ENCODE data around the gene RASSF3. TPM values are rescaled to one million over a fixed set of nuclear protein-coding genes. Genes with fewer than 3 reads are reported as not detected.

Gene RASSF3
- polyA plus RNA-seq, 6 donors from 2014 or later: 3.2 to 7.8 (median 4.5) TPM

DNA sequence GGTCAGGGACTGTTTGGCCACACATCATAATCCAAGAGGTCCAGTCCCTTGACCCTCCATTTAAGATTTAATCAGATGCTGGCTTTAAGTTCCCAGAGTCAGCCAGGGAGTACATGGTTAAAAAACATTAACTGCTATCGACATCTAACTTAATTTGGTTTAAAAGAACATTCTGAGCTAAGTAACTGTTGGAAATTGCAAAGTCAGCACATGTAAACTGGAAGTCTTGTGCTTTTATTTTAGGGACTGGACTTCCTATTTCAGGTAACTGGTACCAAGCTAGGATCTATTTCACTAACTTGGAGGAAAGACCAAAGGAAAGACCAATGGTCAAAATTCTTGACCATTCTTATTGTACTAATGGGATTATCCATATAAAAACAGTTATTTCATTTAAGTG lies 108.4 kb downstream of the RASSF3 start:
- Mint-ChIP-seq H3K27ac (peak overlapping the region in 1 of 6 donors; percentile 40), H3K4me1 (no peaks in the 10 kb centered on the region), H3K4me3 (no peak overlapping the region), H3K36me3 (peaks cover 41 to 45% of the 10 kb centered on the region in 2 donors), H3K9me3 (no peaks in the 10 kb centered on the region), H3K27me3 (no peaks in the 10 kb centered on the region)
- ATAC-seq (ENCODE audit: low read depth in 2 of 2): no peak
- DNase-seq: no peak

DNA sequence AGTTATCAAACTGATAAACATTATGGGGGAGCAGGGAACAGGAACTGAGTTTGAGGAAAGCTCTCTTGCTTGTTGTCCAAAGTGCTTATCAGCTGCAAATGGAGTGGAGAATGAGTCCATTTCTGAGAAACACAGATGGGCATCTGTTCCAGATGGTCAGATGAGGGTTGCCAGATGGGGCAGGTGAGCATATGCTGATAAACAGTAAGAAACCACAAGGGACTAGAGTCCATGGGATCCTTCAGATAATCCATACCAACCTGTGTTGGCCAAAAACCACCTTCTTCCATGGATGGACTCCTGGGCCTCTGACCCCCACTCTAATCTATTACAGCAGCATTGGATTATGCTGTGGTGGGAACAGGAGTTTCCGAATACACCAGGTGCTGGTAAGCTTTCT lies 110.6 kb downstream of the RASSF3 start:
- Mint-ChIP-seq H3K27me3 (no peaks in the 10 kb centered on the region), H3K36me3 (peaks cover 40% of the 10 kb centered on the region in 2 donors), H3K9me3 (no peaks in the 10 kb centered on the region), H3K4me3 (no peak overlapping the region), H3K4me1 (no peaks in the 10 kb centered on the region), H3K27ac (no peak overlapping the region)
- DNase-seq (no peak), ATAC-seq (ENCODE audit: low read depth in 2 of 2) (no peak)

DNA sequence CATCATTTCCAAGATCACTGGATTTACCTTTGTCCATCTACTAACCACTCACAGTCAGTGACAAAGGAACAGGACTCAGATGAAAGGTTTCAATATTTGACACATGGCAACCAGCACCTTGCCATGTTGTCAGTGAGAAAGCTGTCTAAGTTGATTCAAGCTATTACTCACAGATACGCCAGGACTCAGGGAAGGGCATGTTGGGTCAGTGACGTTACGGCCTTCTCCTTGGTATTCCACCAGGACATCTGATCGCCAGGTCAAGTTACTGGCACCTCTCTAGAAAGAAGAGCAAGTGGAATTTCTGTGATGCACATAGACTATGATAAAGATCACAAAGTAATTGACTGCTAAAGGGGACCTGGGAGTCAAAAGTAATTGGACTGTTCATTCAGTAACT lies 112.5 kb downstream of the RASSF3 start:
- Mint-ChIP-seq H3K9me3 (no peaks in the 10 kb centered on the region), H3K4me3 (no peak overlapping the region), H3K4me1 (no peaks in the 10 kb centered on the region), H3K27ac (no peak overlapping the region), H3K36me3 (peaks cover 29% of the 10 kb centered on the region in 2 donors), H3K27me3 (no peaks in the 10 kb centered on the region)
- ATAC-seq (ENCODE audit: low read depth in 2 of 2): no peak
- no peak for DNase-seq

DNA sequence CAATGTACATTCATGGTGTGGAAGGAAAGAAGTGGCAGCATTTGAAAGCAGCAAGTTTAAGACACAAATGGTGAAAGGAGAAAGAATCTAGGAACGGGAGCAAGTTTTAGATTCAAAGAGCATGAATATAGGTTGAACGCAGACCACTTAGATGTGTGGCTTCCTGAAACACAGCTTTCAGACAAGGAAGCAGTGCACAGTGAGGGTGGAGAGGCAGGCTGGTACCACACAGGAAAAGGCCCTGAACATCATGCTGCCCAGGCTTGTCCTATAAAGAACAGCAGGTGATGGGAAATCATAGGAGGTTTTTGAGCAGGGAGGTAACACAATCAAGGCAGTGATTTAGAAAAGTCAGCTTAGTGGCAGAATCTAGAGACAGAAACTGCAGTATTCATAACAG lies 113.3 kb downstream of the RASSF3 start:
- Mint-ChIP-seq H3K9me3 (no peaks in the 10 kb centered on the region), H3K4me3 (no peak overlapping the region), H3K27me3 (no peaks in the 10 kb centered on the region), H3K4me1 (no peaks in the 10 kb centered on the region), H3K36me3 (peaks cover 29 to 33% of the 10 kb centered on the region in 2 donors), H3K27ac (no peak overlapping the region)
- DNase-seq: no peak
- no peak for ATAC-seq (ENCODE audit: low read depth in 2 of 2)

DNA sequence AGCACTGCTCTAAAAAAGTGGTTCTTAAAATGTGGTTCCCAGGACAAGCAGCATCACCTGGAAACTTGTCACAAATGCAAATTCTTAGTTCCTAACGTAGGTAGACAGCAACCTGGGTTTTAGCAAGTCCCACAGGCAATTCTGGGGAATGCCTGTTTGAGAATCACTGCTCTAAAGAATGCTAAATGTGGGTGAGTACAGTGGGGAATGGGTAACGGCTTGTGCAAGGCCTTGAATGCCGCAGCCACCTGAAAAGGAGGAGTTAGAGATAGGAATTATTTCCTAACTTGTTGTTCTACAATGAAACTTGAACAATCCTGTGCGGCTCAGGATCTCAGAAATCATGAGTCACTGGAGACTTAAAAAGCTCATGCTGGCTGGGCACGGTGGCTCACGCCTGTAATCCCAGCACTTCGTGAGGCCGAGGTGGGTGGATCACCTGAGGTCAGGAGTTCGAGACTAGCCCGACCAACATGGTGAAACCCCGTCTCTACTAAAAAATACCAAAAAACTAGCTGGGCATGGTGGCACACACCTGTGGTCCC lies 114.0 kb downstream of the RASSF3 start:
- H3K4me1 Mint-ChIP-seq: no peaks in the 10 kb centered on the region
- no peak overlapping the region for H3K27ac Mint-ChIP-seq
- H3K27me3 Mint-ChIP-seq: no peaks in the 10 kb centered on the region
- H3K36me3 Mint-ChIP-seq: peaks cover 29 to 30% of the 10 kb centered on the region in 2 donors
- DNase-seq (no peak), ATAC-seq (ENCODE audit: low read depth in 2 of 2) (no peak)
- H3K4me3 Mint-ChIP-seq: no peak overlapping the region
- H3K9me3 Mint-ChIP-seq: no peaks in the 10 kb centered on the region

DNA sequence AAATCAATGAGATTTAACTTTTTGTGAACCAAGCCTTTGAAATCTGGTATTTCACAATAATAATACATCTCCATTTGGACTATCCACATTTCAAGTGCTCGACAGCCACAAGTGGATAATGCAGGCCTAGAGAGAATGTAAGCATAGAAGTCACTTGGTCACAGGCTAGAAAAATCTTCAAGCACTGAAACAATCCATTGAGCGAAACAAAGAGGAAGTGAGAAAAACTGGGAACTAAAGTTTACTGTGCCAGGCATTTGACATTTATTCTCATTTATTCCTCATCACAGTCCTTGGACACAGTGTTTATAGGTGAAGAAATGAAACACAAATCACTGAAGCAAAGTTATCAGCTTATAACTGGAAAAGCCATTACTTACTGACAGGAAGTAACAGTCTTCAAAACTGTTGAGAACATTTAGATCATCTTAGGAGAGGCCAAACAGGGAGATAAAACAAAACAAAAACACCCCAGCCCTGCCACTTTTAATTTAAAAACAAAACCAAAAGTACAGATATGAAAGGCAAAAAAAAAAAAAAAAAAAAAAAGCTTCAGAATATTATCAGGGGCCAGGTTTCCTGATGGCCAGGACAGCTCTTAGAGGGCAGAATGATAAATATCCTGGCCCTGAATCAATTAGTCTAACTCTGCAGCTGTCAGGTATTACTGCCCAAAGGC lies 119.8 kb downstream of the RASSF3 start:
- ATAC-seq (ENCODE audit: low read depth in 2 of 2) (peak; percentile 64 to 76), DNase-seq (peak; percentile 13)
- peak overlapping the region in 4 of 6 donors; percentile 49 to 96 (median 82) for H3K27ac Mint-ChIP-seq
- peaks cover 12 to 24% of the 10 kb centered on the region in 2 donors for H3K36me3 Mint-ChIP-seq
- no peaks in the 10 kb centered on the region for H3K9me3 Mint-ChIP-seq
- H3K27me3 Mint-ChIP-seq: no peaks in the 10 kb centered on the region
- H3K4me3 Mint-ChIP-seq: peak overlapping the region in 6 of 8 donors; percentile 4 to 50 (median 32)
- peaks cover 9 to 16% (median 14%) of the 10 kb centered on the region in 3 donors for H3K4me1 Mint-ChIP-seq

DNA sequence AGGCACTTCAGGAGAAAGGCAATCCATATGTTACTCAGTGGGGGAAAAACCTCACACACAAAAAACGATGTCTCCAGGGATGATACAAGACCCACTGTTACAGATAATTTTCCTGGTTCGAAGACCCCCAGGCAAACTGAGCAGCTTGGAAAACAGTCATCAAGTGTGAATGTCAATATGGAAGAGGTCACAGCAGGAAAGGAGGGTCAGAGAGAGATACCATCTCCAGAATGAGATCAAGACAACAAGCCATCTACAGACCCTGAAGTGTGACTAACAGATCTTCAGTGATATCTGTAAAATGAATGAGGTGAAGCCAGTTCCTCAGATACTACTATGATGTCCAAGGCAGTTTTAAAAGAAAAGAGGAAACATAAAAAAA lies 120.3 kb downstream of the RASSF3 start:
- H3K27me3 Mint-ChIP-seq: no peaks in the 10 kb centered on the region
- ATAC-seq (ENCODE audit: low read depth in 2 of 2) (peak in 1 of 2 donors; percentile 39), DNase-seq (no peak)
- H3K4me3 Mint-ChIP-seq: peak overlapping the region in 3 of 8 donors; percentile 4 to 44 (median 13)
- H3K36me3 Mint-ChIP-seq: peaks cover 12 to 24% of the 10 kb centered on the region in 2 donors
- no peaks in the 10 kb centered on the region for H3K9me3 Mint-ChIP-seq
- H3K27ac Mint-ChIP-seq: peak overlapping the region in 4 of 6 donors; percentile 37 to 96 (median 82)
- peaks cover 9 to 16% (median 14%) of the 10 kb centered on the region in 3 donors for H3K4me1 Mint-ChIP-seq

DNA sequence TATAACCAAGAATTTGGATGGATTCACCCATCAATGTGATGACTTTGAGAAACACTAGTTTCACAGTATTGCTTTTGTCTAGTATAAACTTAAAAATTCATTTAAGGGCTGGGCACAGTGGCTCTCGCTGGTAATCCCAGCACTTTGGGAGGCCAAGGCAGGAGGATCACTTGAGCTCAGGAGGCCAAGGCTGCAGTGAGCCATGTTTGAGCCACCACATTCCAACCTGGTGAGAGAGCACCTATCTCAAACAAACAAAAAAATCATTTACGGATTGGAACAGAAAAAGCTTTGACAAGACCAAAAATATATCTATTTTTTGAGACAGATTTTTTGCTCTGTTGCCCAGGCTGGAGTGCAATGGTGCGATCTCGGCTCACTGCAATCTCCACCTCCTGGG lies 121.4 kb downstream of the RASSF3 start:
- H3K27me3 Mint-ChIP-seq: no peaks in the 10 kb centered on the region
- ATAC-seq (ENCODE audit: low read depth in 2 of 2) (no peak), DNase-seq (no peak)
- no peaks in the 10 kb centered on the region for H3K9me3 Mint-ChIP-seq
- H3K36me3 Mint-ChIP-seq: peaks cover 20 to 34% of the 10 kb centered on the region in 2 donors
- H3K4me3 Mint-ChIP-seq: no peak overlapping the region
- peaks cover 9 to 16% (median 14%) of the 10 kb centered on the region in 3 donors for H3K4me1 Mint-ChIP-seq
- H3K27ac Mint-ChIP-seq: no peak overlapping the region

DNA sequence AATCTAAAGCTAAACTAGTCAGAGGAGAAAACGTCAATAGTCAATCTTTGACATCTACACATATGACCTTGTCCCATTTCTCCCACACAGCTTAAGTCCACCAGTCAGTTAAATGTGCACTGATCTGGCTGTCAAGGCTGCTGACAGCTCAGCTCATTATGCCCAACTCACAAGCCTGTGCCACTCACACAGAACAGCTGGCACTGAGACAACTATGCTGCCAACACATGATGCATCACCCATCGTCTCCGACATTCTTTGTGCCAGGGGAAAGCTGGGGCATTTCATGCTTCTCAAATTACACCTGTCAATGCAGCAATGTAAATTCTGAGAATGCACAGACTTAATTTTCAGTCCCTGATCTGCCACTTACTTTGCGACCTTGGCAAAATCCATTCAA lies 123.6 kb downstream of the RASSF3 start:
- ATAC-seq (ENCODE audit: low read depth in 2 of 2): no peak
- peaks cover 28 to 42% of the 10 kb centered on the region in 2 donors for H3K36me3 Mint-ChIP-seq
- no peak for DNase-seq
- no peak overlapping the region for H3K27ac Mint-ChIP-seq
- no peaks in the 10 kb centered on the region for H3K27me3 Mint-ChIP-seq
- H3K9me3 Mint-ChIP-seq: no peaks in the 10 kb centered on the region
- peaks cover 9 to 16% (median 14%) of the 10 kb centered on the region in 3 donors for H3K4me1 Mint-ChIP-seq
- H3K4me3 Mint-ChIP-seq: peak overlapping the region in 1 of 8 donors; percentile 13

DNA sequence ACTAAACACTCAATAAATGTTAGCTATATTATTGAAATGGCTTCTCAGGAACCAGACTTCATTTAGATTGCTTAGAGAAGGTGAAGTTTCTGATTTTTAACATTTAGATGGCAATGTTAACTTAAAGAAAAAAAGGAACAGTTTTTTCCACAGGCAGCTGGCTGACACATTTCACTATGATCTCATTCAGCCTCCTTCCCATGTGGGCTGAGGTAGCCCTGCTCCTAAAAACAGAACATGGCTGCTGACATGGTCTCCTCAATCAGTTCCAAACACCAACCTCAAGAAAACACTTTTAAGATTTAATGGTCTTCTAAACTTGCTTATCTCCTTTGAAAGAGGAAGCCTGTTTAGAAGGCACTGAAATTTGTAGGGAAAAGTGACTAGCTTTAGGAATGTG lies 125.1 kb downstream of the RASSF3 start:
- no peak for DNase-seq
- peaks cover 43 to 56% of the 10 kb centered on the region in 2 donors for H3K36me3 Mint-ChIP-seq
- no peaks in the 10 kb centered on the region for H3K27me3 Mint-ChIP-seq
- H3K9me3 Mint-ChIP-seq: no peaks in the 10 kb centered on the region
- no peak overlapping the region for H3K4me3 Mint-ChIP-seq
- H3K4me1 Mint-ChIP-seq: peaks cover 4 to 9% (median 8%) of the 10 kb centered on the region in 3 donors
- H3K27ac Mint-ChIP-seq: no peak overlapping the region
- no peak for ATAC-seq (ENCODE audit: low read depth in 2 of 2)

DNA sequence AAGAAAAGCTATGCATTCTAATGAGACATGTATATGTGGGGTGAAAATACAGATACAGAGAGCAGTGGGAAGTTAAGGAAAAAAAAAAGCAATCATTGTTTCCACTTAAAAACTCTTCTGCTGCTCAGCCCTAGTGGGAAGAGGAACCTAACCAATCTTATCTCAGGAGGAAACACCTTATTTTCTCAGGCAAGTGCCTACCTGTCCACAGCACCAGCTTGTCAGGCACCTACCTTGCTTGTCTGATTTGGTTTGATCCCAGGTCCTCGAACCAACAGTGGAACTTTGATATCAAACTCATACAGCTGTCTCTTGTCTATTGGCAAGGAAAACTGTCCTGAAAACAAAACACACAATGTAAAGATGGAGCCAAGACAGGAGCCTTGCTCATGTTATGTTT lies 126.5 kb downstream of the RASSF3 start:
- Mint-ChIP-seq H3K27ac (no peak overlapping the region), H3K9me3 (no peaks in the 10 kb centered on the region), H3K4me1 (no peaks in the 10 kb centered on the region), H3K36me3 (peaks cover 44 to 60% of the 10 kb centered on the region in 2 donors), H3K27me3 (no peaks in the 10 kb centered on the region), H3K4me3 (no peak overlapping the region)
- ATAC-seq (ENCODE audit: low read depth in 2 of 2) (no peak), DNase-seq (no peak)

DNA sequence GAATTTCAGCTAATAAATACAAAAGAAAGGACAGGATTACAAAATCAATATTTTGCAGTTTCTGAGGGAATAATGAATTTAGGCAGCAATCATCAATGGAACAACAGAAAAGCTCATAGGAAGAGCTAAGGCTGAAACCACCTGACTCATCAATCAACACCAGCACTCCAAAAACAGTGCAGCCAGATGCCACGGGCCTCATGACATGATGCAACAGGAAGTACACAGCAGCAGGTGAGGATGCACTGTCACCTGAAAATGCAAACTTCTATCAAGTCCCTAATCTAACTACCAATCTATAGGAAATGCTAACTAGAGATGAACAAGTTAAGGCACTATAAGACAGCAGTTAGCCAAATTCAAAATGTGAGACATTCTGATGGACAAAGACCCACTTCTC lies 127.2 kb downstream of the RASSF3 start:
- DNase-seq (no peak), ATAC-seq (ENCODE audit: low read depth in 2 of 2) (no peak)
- peak overlapping the region in 1 of 6 donors; percentile 57 for H3K27ac Mint-ChIP-seq

DNA sequence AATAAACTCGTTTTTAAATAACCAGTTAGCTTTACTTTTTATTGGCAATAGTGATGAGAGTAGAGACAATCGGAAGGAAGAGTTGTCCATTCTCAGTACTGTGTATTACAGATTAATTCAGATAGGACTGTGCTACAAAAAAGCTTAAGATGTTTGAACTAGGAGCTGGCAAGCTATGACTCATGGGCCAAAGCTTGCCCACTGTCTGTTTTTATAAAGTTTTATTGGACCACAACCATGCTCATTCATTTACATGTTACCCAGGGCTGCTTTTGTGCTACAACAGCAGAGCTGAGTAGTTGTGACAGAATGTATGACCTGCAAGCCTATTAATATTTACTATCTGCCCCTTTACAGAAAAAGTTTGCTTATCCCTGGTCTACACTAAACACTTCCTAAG lies 129.5 kb downstream of the RASSF3 start:
- ATAC-seq (ENCODE audit: low read depth in 2 of 2): no peak
- Mint-ChIP-seq H3K27me3 (no peaks in the 10 kb centered on the region), H3K4me3 (no peak overlapping the region), H3K36me3 (peaks cover 42 to 56% of the 10 kb centered on the region in 2 donors), H3K9me3 (no peaks in the 10 kb centered on the region), H3K27ac (no peak overlapping the region), H3K4me1 (peaks cover 0 to 4% (median 0%) of the 10 kb centered on the region in 3 donors)
- DNase-seq: no peak

More for the DNA sequence above, 127.2 kb downstream of the RASSF3 start:
- Mint-ChIP-seq H3K9me3 (no peaks in the 10 kb centered on the region), H3K4me1 (no peaks in the 10 kb centered on the region), H3K36me3 (peaks cover 44 to 60% of the 10 kb centered on the region in 2 donors), H3K4me3 (no peak overlapping the region), H3K27me3 (no peaks in the 10 kb centered on the region)

DNA sequence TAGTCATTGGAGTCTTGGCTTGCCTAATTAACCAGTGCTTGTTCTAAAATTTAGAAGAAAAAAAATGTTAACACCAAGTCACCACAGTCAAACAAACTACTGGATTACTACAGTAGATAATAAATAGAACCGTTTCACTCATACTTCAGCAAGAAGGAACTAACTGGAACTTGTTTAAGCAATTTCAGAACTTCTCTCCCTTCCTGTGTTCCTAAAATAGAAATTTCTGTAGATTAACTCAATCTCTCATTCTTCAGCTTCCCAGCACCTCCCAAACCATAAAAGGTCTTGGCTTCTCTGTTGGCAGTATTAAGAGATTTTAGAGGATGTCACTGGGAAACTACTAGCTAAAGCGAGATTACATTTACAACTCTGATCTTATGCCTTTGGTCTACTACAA lies 130.4 kb downstream of the RASSF3 start:
- no peak for DNase-seq
- Mint-ChIP-seq H3K4me1 (peaks cover 0 to 4% (median 0%) of the 10 kb centered on the region in 3 donors), H3K27me3 (no peaks in the 10 kb centered on the region), H3K27ac (no peak overlapping the region), H3K4me3 (no peak overlapping the region), H3K36me3 (peaks cover 41 to 58% of the 10 kb centered on the region in 2 donors), H3K9me3 (no peaks in the 10 kb centered on the region)
- no peak for ATAC-seq (ENCODE audit: low read depth in 2 of 2)

Data from naive B cell (primary cell).